Left ventricle myocardium inferior (tissue), 1 donor: Measurements from ENCODE around the gene COL23A1. TPM values are rescaled to one million over a fixed set of nuclear protein-coding genes. Genes with fewer than 3 reads are reported as not detected.

Source experiments
- DNase-seq: peaks from one replicate; pipeline ENCODE4 v3.0.0-alpha.2; 2020
- H3K27ac ChIP-seq: fragments of 200-600 bp; replicated peaks from 2 replicates; pipeline ENCODE4 v1.8.0; 2021
- H3K27me3 ChIP-seq: fragments of 200-600 bp; 2 replicates; pipeline ENCODE4 v1.8.0; 2021; ENCODE audit warnings: low read depth
- H3K36me3 ChIP-seq: fragments of 200-600 bp; 2 replicates; pipeline ENCODE4 v1.8.0; 2021
- H3K4me1 ChIP-seq: fragments of 200-600 bp; 2 replicates; pipeline ENCODE4 v1.8.0; 2021
- H3K4me3 ChIP-seq: fragments of 200-600 bp; 2 replicates; pipeline ENCODE4 v1.8.0; 2021; ENCODE audit warnings: mild to moderate bottlenecking, moderate library complexity
- H3K9me3 ChIP-seq: fragments of 200-600 bp; replicated peaks from 2 replicates; pipeline ENCODE4 v1.8.0; 2021
- CTCF ChIP-seq: fragments of 200-600 bp; IDR thresholded peaks from 2 replicates; pipeline ENCODE4 v1.8.0; 2021; ENCODE audit warnings: antibody characterized with exemption, mild to moderate bottlenecking, borderline replicate concordance
- intact Hi-C: fragments of 100-400 bp; cut with micrococcal nuclease; formaldehyde crosslinking; loops from one replicate; pipeline ENCODE4 v1.11.0; 2022
- total RNA-seq: library from RNA; stranded (reverse); fragmentation: NEBNext Ultra II Directional; extraction: Animal tissue kit (Norgen Biotek cat#: 25700); gene quantifications from one replicate; pipeline ENCODE4 v1.2.1, GENCODE V29; 2021
- donor health status: DM: no; HTN: yes; CAD: no; lungs with severe emphysema.

The COL23A1 gene
- total RNA-seq, 1 donor from 2014 or later: 27.4 TPM

GRCh38 chr5:178627259-178627598, 37.0 kb upstream of the COL23A1 start:
- no peaks in the 10 kb centered on the region for H3K9me3 ChIP-seq
- peaks cover 10% of the 10 kb centered on the region for H3K36me3 ChIP-seq
- H3K4me1 ChIP-seq: peaks cover 46% of the 10 kb centered on the region
- no peak for DNase-seq
- TF ChIP-seq CTCF: no peak
- peak overlapping the region; percentile 96 for H3K27ac ChIP-seq
- intact Hi-C loops: no loop called here
- H3K4me3 ChIP-seq: peak overlapping the region; percentile 96
- no peaks in the 10 kb centered on the region for H3K27me3 ChIP-seq

GRCh38 chr5:178626484-178627258, 36.5 kb upstream of the COL23A1 start, which contains the start of gene CLK4:
Gene CLK4 (minus strand): TSS chr5:178627050. CDS start chr5:178623416, 3,634 bp downstream.
- no peaks in the 10 kb centered on the region for H3K27me3 ChIP-seq
- peak; percentile 8 for TF ChIP-seq CTCF
- H3K4me3 ChIP-seq: peak within 1 kb of the TSS; percentile 96
- peak within 1 kb of the TSS; percentile 96 for H3K27ac ChIP-seq
- H3K4me1 ChIP-seq: peaks cover 52% of the 10 kb centered on the region
- H3K36me3 ChIP-seq: peaks cover 16% of the 10 kb centered on the region
- no peaks in the 10 kb centered on the region for H3K9me3 ChIP-seq
- DNase-seq: peak; percentile 96
- intact Hi-C loops: no loop called here

GRCh38 chr5:178625679-178626483, 35.7 kb upstream of the COL23A1 start:
- Histone ChIP-seq H3K4me3 (peak overlapping the region; percentile 96), H3K36me3 (peaks cover 23% of the 10 kb centered on the region), H3K4me1 (peaks cover 59% of the 10 kb centered on the region), H3K27ac (peak overlapping the region; percentile 96), H3K9me3 (no peaks in the 10 kb centered on the region), H3K27me3 (no peaks in the 10 kb centered on the region)
- no peak for DNase-seq
- no peak for TF ChIP-seq CTCF
- intact Hi-C loops: no loop called here

GRCh38 chr5:178624631-178625546, 34.7 kb upstream of the COL23A1 start:
- TF ChIP-seq CTCF: no peak
- H3K4me1 ChIP-seq: peaks cover 68% of the 10 kb centered on the region
- H3K27ac ChIP-seq: no peak overlapping the region
- intact Hi-C loops: no loop called here
- DNase-seq: no peak
- no peaks in the 10 kb centered on the region for H3K27me3 ChIP-seq
- peaks cover 31% of the 10 kb centered on the region for H3K36me3 ChIP-seq
- H3K4me3 ChIP-seq: peak overlapping the region; percentile 96
- no peaks in the 10 kb centered on the region for H3K9me3 ChIP-seq

- no peak for TF ChIP-seq CTCF
- Histone ChIP-seq H3K4me1 (peaks cover 83% of the 10 kb centered on the region), H3K27me3 (no peaks in the 10 kb centered on the region), H3K36me3 (peaks cover 53% of the 10 kb centered on the region), H3K27ac (no peak overlapping the region), H3K4me3 (no peak overlapping the region), H3K9me3 (no peaks in the 10 kb centered on the region)
- no peak for DNase-seq
- intact Hi-C loops: no loop called here
Observed at GRCh38 chr5:178622679-178623247, 32.6 kb upstream of the COL23A1 start.
